NCI-H524 treated with DMSO at 0.1 percent for 48 hours (cell line): ENCODE measurements around the gene LRP2.
"Not testable (repeated sequence)": the region's sequence is repeated elsewhere in the genome, so short reads cannot be mapped to it uniquely, and the experiment has no call there.

Experiments used
- DNase-seq: peaks from one replicate; lab custom pipeline; 2025; lab: John Stamatoyannopoulos, UW

LRP2 gene

DNA sequence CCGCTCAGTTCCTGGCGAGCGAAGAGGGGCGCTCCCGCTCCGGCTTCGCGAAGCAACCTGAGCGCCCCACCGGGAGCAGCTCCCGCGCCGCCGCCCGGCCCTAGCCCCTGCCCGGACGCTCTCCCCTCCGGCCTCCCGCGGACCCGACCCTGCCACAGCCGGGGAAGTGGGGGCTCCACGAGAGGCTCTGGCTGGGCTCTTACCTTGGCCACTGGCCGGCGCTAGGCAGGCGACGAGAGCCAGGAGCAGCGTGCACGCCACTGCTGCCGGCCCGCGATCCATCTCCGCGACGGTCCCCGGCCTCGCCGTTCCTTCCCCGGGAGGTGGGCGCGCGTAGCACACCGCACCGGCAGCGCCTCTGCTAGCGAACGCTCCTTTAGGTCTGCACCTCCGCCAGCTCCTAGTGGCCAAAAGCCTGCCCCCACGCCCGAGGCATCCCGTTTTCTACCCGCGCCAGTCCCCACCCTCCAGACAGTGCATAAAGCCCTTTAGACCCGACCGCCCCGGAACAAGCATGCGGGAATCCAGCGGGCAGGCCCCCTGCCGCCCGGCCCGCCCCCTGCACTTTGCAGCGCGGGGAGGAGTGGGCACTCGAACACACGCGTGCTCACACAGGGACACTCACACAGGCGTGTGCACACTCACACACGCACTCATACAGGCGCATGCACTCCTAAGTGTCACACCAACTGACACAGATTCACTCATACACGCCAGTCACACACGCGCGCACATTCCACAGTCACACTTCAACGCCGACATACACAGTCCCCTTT, at the start of gene LRP2:
Gene LRP2 (minus strand): TSS at position 417 of the 776 bp plus-strand sequence. CDS start 135 bp downstream, at position 282.
- DNase-seq, result no peak

DNA sequence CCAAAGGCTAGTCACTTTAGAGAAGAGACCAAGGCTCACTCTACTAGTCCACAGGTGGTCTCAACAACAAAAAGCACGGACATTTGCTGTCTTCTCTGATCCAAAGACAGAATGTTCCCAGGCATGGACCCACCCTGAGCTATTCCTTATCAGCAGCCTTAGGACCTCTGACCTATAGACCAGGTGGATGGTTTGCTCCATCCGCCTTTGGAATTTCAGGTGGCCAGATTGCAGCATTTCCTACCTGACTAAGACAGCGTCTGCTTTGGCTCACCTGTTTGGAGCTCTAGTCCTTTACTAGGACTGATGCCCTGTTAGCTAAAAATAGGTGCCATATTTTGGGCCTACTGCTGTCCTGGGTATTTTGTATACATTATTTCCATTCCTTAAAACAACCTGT, 44.6 kb upstream of the LRP2 start:
- no peak for DNase-seq

DNA sequence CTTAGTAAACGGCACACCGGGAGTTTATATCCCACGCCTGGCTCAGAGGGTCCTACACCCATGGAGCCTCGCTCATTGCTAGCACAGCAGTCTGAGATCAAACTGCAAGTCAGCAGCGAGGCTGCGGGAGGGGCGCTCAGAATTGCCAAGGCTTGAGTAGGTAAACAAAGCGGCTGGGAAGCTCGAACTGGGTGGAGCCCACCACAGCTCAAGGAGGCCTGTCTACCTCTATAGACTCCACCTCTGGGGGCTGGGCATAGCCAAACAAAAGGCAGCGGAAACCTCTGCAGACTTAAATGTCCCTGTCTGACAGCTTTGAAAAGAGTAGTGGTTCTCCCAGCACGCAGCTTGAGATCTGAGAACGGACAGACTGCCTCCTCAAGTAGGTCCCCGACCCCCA, 37.2 kb upstream of the LRP2 start:
- DNase-seq, result not testable (repeated sequence)

DNA sequence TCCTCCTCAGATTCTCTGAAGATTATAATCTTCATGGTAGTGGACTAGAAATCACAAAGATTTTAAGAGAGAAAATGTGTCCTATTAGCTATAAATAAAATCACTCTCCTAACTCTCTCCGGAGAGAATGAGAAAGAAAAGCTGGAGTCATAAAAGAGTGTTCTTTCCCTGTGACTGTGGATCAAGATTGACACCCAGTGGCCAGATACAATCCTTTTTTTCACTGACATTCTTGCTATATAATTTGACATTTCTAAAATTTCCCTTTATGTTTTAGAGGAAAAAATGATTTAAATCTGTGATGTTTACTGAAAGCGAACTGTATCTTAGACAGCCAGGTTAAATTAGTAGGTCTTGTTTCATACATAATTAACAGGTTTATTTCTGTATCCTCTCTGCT, 35.4 kb upstream of the LRP2 start:
- DNase-seq, result no peak

DNA sequence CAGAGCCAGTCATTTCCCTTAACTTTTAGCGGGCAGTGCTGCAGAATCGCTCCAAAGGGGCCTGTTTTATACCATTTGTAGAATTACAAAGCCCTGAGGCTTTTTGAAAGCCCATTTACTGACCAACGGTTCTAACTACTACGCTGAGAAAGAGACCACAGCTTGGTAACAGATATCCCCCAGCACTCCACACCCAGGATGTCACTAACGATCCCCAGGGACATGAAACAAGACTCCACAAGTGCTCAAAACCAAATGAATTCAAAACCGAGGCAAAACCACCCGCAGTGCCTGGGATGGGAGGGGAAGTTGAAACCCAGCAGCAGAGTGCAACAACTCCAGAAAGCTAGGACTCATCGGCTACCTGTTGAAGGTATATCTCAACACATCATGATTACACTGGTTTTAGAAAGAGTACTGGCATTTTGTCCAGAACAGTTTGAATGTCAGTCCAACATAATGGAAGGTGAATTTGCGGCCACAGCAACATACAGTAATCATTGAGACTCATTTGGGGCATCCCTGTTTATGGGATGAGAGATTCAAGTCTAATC, 33.6 kb upstream of the LRP2 start:
- no peak for DNase-seq

DNA sequence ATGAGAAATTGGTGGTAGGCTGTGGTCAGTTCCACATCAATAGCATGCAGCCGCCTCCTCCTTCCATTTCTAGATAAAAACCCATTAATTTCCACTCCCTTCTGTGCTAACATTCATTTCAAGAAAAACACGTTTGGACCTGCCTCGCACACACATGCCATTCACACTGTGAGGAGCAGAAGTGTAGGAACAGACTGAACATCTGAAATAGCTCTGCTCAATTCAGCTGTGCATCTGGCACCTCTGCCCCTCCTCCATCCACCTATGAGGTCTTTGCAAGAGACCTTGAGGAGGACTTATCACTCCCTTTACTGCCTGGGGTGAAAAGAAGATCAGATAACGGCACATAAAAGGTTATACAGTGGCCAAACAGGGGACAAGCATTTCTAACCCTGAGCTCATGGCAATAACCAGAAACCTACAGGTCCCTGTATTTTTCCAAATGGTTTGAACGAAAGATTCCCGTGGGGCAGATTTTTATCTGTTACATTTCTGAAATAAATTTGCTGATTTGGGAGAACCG, 30.8 kb upstream of the LRP2 start:
- DNase-seq, result no peak

DNA sequence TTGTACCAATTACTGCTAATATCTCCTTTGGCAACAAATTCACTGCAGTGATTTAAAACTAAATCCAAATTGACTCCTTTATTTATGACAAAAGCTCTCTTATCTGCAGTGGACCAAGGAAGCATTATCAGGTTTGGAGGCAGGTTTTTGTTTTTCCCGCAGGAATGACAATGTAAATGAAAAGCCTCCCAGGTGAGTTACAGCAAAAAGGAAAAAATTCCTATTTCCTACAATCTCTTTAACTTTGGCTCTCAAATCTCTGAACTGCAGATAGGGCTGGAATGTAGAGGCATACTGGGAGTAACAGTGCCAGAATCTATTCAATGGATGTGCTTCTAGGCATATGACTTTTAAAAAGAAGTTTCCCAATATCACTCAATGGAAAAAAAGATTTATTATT, 28.9 kb upstream of the LRP2 start:
- no peak for DNase-seq

DNA sequence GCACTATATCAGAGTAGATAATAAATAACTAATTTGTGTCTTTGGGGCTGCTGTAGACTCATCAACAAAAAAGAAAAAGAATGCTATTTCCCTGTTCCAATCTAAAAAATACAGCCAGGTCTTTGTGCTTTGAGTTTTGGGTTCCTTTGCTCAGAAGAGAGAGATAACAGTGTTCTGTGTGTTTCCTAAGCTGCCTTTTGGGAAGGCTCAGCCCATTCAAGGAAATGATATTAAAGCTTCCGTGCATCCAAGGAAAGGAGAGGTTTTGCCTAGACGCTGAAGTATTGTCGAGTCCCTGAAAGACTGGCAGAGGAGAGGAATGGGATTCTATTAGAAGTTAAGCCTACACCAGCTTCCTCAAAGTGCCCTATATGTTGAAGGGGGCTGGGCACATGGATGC, 25.8 kb upstream of the LRP2 start:
- no peak for DNase-seq

DNA sequence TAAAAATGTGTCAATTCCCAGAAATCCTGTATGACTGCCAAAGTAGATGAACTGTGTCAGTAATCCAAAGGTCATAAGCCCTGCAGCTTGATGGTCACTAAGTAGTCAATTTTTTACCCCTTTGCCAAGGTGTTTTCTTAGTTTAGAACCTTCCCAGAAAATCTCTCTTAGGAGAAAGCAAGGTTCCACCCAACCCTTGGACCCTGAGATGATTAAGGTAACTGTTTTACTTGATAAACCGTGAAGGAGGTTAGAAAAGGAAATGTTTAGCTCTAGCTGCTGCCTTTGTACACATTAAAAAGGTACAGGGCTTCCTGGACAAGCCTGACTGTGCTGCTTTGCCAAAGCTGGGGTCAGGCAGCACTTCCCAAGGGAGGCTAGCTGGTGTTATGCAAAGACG, 24.4 kb upstream of the LRP2 start:
- no peak for DNase-seq

DNA sequence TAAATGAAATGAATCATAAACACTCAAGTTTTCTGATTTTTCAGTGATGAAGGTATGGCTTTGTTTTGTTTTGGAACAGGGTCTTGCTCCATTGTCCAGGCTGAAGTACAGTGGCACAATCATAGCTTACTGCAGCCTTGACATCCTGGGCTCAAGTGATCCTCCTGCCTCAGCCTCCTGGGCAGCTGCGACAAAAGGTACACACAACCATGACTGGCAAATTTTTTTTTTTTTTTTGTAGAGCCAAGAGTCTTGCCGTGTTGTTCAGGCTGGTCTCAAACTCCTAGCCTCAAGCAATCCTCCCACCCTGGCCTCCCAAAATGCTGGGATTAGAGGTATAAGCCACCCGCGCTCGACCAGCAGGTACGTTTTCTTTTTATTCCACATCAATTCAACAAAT, 22.5 kb upstream of the LRP2 start:
- no peak for DNase-seq

DNA sequence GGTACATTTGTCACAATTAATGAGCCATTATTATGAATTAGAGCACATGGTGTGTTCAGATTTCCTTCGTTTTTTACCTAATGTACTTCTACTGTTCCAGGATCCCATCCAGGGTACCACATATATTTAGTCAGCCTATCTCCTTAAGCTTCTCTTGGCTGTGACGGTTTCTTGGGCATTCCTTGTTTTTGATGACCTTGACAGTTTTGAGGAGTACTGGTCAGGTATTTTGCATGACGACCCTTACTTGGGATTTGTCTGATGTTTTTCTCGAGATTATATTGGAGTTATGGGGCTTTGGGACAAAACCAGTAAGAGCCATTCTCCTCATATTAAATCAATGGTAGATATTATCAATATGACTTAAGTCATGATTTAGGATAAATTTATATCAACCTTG, 10.2 kb upstream of the LRP2 start:
- DNase-seq, result no peak

DNA sequence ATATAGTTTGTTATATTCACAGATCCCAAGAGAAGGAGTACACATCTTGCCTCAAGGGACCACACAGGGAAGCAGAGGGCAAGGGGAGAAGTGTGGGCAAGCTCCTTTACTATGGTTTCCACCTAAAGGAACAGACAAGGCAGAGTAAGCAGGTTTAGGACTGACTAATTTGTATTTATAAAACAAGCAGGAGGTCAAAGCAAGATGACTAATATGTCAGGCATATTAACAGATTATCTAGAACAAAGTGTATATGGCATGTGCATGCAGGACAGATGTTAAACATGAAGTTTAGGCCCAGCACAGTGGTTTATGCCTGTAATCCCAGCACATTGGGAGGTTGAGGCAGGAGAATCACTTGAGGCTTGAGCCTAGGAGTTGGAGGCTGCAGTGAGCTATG, 3.7 kb upstream of the LRP2 start:
- no peak for DNase-seq

DNA sequence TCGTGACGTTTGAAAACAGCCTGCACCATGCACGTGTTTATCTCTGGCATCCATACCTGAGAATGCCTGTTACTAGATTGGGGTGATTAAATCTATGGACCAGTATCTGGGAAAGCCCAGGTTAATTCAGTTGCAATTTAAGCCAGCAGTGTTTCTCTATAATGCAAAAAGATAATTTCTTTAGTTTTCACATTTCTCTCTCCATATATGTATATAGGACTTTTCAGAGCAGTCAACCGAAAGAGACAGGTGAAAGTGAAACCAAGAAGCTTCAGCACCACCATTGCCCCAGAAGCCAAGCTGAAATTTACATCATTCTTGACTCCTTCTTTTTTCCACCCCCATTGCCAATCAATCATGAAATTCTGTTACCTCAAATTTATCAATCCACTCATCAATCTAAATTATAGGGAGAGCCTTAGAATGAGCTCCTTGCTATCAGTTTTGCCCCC, 2.7 kb upstream of the LRP2 start:
- DNase-seq, result no peak

DNA sequence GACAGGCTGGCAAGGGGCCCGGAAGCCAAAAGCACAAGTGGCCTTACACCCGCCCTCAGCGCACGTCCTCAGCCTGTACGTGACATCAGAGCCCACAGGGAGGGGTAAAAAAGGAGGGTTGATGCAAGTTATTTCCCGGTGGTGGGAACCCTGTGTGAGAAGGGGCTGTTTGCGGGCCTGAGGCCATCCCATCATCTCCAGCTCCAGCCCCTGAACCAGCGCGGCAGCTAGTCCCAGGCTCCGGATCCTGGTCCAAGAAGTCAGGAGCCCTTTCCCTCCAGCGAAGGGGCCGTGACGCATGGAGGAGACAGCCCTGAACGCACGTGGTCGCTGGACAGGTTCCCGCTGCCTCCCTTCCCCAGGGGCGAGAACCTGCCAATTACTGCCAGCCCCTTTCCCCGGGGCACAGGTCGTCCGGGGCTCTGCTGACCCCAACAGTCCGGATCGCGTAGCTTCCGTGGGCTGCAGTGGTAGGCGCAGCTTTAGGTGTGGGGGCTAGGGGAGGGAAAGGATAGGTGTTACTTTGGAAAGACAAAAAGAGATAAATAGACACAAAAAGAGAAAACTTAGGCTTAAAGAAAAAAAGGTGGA, 1.3 kb upstream of the LRP2 start:
- no peak for DNase-seq

DNA sequence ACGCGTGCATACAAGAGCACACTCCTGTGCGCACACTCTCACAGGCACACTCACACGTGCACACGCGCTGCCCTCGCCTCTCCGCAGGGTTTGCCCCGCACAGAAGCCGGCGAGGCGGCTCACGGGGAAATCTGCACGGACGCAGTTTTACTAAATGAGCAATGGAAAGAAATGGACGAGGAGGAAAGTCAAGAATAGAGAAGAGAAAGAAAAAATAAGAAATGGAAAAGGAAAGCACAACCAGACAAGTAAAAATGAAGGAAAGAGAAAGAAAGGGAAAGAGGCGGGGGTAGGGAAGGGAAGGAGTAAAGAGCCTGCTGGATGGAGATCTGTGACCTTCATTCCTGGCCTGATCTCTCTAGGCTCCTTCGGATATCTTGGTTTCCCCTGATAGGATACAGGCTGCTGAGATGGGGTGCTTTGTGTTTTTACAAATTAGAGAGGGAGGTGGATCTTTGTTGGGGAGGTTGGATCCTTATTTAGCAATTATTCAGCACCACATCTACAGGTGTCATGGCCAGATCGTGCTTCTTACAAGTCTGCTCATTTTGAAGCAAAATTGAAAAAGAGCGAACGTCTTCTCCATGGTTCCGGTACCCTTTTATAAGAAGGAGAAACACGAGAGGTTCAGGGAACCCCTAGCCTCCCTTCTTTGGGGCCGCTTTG, 693 bp upstream of the LRP2 start:
- no peak for DNase-seq

DNA sequence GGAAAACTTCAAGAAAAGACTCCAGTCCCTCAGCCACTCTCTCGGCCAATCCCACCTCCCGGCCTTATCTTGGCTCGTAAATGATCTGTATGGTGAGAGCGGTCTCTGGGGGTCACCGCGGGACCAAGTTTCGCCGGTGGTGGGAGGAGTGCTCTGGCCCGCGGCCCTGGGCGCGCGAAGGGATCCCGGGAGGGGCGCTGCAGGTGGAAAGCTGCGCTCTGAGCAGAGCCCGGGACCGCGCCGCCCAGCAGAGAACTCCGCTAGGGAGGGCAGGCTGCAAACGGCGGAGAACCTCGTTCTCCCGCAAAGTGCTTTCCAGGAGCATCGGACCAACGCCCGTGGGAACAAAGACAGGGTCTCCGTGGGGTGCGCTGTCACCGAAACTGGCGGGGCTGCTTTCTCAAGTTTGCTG, 622 bp downstream of the LRP2 start:
- no peak for DNase-seq

DNA sequence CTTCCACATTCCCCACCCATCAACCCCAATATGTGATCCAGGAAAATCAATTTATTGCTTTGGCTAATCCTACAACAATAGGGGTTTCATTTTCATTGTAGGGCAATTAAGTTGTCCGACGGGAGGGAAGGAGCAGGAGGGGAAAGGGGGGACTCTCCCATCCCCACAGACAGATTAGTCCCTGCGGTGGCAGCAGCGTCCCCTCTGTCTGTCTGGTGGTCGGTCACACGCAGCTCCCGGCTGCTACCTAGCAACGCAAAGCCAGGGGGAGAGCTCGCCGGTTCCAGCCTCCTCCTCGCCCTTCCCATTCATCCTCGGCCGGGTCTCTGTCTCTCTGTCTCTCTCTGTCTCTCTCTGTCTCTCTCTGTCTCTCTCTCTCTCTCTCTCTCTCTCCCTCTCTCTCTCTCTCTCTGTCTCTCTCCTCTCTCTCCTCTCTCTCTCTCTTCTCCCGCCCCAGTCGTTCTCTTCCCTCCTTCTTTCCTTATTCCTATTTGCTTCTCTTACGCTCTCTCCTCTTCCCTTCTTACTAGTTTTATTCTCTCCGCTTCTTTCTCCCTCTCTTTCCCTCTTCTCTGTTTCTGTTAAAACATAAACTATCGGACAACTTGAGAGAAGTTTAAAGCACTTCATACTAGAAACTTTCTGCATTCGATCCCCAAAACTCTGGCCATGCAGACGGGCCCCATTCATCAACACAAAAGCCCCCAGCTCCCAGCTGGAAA, 1.2 kb downstream of the LRP2 start:
- no peak for DNase-seq

DNA sequence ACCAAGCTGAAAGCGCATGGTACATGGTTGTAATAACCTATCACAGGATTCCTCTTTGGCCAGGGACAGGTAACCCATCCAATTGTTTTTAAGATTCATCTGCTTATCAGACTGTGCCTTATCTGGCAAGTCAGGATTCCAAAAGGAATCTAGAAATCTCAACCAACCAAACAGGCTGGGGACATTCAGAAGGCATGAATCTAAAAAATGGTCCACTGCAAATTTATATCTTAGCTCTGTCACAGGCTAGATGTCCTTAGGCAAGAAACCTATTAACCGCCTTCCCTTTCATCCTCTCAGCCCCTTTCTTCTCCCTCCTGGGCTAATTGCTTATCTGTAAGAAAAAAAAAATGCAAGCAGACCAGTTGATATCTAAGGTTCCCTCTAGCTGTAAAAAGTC, 4.3 kb downstream of the LRP2 start:
- no peak for DNase-seq

DNA sequence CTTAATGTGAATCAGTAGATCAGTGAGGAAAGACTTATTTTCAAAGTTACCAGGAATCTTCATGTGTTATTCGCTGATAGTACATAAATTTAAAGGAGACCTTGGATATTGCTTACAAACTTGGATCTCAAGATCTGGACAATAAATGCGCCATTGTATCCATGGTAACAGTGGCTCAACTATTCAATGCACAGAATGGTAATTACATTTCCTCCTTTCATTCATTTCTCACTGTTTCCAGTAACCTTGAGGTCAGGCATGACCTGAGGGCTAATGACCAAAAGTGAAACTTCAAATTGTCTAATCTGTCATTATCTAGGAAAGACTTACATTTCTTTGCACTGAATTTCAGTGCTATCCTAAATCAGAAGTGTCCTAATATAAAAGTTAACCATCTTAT, 8.1 kb downstream of the LRP2 start:
- DNase-seq, result no peak

DNA sequence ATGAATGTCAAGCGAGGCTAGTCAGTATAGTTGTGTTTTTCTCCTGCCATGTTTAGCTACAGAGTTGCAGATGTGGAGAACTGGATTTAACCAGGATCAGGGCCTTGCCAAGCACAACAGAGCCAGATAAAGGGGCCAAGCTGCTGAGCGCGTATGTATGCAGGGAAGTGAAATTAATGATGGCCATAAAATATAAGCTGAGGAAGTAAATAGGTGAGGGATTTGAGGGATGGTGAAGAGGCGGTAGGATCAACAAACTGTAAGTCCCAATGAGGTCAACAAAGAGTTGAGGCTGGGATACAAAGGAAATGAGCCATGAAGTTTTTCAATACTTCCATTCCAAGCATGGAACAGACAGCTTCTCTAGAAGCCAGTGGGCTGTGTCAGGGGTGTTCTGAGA, 10.6 kb downstream of the LRP2 start:
- DNase-seq, result no peak

DNA sequence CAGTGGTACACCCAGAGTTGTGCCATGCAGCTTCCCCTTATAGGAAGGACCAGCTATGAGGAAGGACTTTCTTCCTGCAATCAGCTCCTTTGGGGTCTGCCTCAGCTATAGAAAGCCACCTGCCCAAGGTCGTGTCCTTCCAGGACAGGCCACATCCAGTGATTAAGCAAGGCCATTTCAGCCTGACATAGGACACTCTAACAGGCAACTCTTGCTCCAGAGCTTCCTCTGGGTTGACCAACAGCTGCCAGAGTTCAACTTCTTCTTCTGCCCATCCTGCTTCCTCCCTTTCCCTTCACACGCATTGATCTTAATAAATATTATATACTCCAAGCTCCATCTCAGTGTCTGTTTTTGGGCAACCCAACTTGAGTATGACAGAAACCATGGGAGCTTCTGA, 12.8 kb downstream of the LRP2 start:
- DNase-seq, result no peak
